NCI-H524 (cell line): ENCODE data around the gene TLE2.

Experiments
- DNase-seq, 2 experiments: peaks; one replicate each; lab custom pipeline; 2025; lab: John Stamatoyannopoulos, UW

TLE2 gene

GRCh38 chr19:3029065-3029923 lies at the start of gene TLE2:
Gene TLE2 (minus strand): TSS chr19:3029280. CDS start chr19:3028904, 376 bp downstream.
- DNase-seq: no peak

- peak; percentile 52 to 76 for DNase-seq
These were observed 46.7 kb upstream of the TLE2 start for GRCh38 chr19:3075605-3076431.

- DNase-seq: peak in 1 of 2 experiments; percentile 24
These were observed 45.0 kb upstream of the TLE2 start for GRCh38 chr19:3073931-3074595.

GRCh38 chr19:3073159-3073563 lies 44.1 kb upstream of the TLE2 start:
- peak; percentile 97 to 98 for DNase-seq

GRCh38 chr19:3071768-3072167 lies 42.7 kb upstream of the TLE2 start:
- DNase-seq: peak; percentile 86 to 94

GRCh38 chr19:3068071-3068470 lies 39.0 kb upstream of the TLE2 start:
- DNase-seq: peak in 1 of 2 experiments; percentile 72

- DNase-seq: no peak
These were observed 38.5 kb upstream of the TLE2 start for GRCh38 chr19:3067563-3067962.

GRCh38 chr19:3066482-3067049 lies 37.5 kb upstream of the TLE2 start:
- DNase-seq: no peak

GRCh38 chr19:3065675-3066357 lies 36.7 kb upstream of the TLE2 start:
- DNase-seq: peak; percentile 22 to 56

- no peak for DNase-seq
These were observed 34.9 kb upstream of the TLE2 start for GRCh38 chr19:3064011-3064330.

- DNase-seq: peak in 1 of 2 experiments; percentile 51
These were observed 33.4 kb upstream of the TLE2 start, which contains the start of gene TLE5 for GRCh38 chr19:3062165-3063105. Gene TLE5 (minus strand): TSS chr19:3062495. CDS start chr19:3062200, 295 bp downstream.

- no peak for DNase-seq
These were observed 32.4 kb upstream of the TLE2 start for GRCh38 chr19:3061182-3062161.

- DNase-seq: no peak
These were observed 31.7 kb upstream of the TLE2 start for GRCh38 chr19:3060857-3061181.

- no peak for DNase-seq
These were observed 30.6 kb upstream of the TLE2 start for GRCh38 chr19:3059653-3060052.

- no peak for DNase-seq
These were observed 29.8 kb upstream of the TLE2 start for GRCh38 chr19:3058821-3059314.

GRCh38 chr19:3058009-3058820 lies 29.1 kb upstream of the TLE2 start:
- DNase-seq: no peak

GRCh38 chr19:3057275-3057714 lies 28.2 kb upstream of the TLE2 start:
- DNase-seq: peak in 1 of 2 experiments; percentile 63
